Thoracic aorta (tissue), 2 donors: ENCODE data around the gene FAM167B. TPM values are rescaled to one million over a fixed set of nuclear protein-coding genes. Genes with fewer than 3 reads are reported as not detected.
A peak's percentile ranks its signal among the peaks of the same experiment; 100 is the strongest.
"Not testable (repeated sequence)": the region's sequence is repeated elsewhere in the genome, so short reads cannot be mapped to it uniquely, and the experiment has no call there.

ENCODE experiments used
- ATAC-seq: fragments of 150-250 bp; one replicate; pipeline ENCODE4 v1.8.0; 2017; ENCODE audit warnings: low read depth; ENCODE audit not compliant: insufficient number of reproducible peaks, low FRiP score
- DNase-seq: peaks from one replicate; pipeline ENCODE4 v3.0.0-alpha.2; 2020; ENCODE audit warnings: low spot score
- H3K27ac ChIP-seq, 2 donors: fragments of 200-600 bp; sonication (generic); 1 replicate in 1 of 2; 2 replicates in 1 of 2; pipeline ENCODE4 v1.5.1; 2016; ENCODE audit warnings: mild to moderate bottlenecking in 2 of 2, moderate library complexity in 2 of 2
- H3K27me3 ChIP-seq: fragments of 200-600 bp; sonication (generic); replicated peaks from 2 replicates; pipeline ENCODE4 v1.6.0; 2016; ENCODE audit warnings: mild to moderate bottlenecking; ENCODE audit not compliant: insufficient read depth
- H3K36me3 ChIP-seq: fragments of 200-600 bp; sonication (generic); one replicate; pipeline ENCODE4 v1.5.1; 2016
- H3K4me1 ChIP-seq, 2 donors: fragments of 200-600 bp; sonication (generic); 1 replicate in 1 of 2; 2 replicates in 1 of 2; pipeline versions ENCODE4 v1.5.1 to v1.6.0; 2016; ENCODE audit warnings: low read depth in 2 of 2, mild to moderate bottlenecking in 1 of 2; ENCODE audit not compliant: control insufficient read depth in 1 of 2
- H3K4me3 ChIP-seq: fragments of 200-600 bp; sonication (generic); 2 replicates; pipeline ENCODE4 v1.5.1; 2016; ENCODE audit warnings: mild to moderate bottlenecking
- H3K9me3 ChIP-seq: fragments of 200-600 bp; sonication (generic); 2 replicates; pipeline ENCODE4 v1.5.1; 2016
- CTCF ChIP-seq: fragments of 200-600 bp; sonication (generic); IDR thresholded peaks from one replicate; pipeline ENCODE4 v1.5.1; 2019; ENCODE audit warnings: antibody characterized with exemption
- total RNA-seq, 2 donors: library from RNA; depleted of rRNA; stranded (reverse); fragments of >200 nt; gene quantifications; one replicate each; pipeline versions ENCODE4 v1.1.0 to v1.2.3, GENCODE V29; 2016

Gene FAM167B
- total RNA-seq, 2 donors from 2014 or later: 0.78 to 6.1 TPM

GRCh38 chr1:32286763-32287162 is 39.7 kb downstream of the FAM167B start:
- no peaks in the 10 kb centered on the region for H3K4me1 ChIP-seq
- H3K9me3 ChIP-seq: no peaks in the 10 kb centered on the region
- H3K27me3 ChIP-seq: no peaks in the 10 kb centered on the region
- H3K4me3 ChIP-seq: no peak overlapping the region
- ATAC-seq (no peak), DNase-seq (no peak)
- no peak for TF ChIP-seq CTCF
- H3K27ac ChIP-seq: no peak overlapping the region
- H3K36me3 ChIP-seq: no peaks in the 10 kb centered on the region

- no peaks in the 10 kb centered on the region for H3K27me3 ChIP-seq
- H3K4me1 ChIP-seq: peaks cover 2 to 13% of the 10 kb centered on the region in 2 donors
- no peak for TF ChIP-seq CTCF
- DNase-seq: no peak
- H3K4me3 ChIP-seq: no peak overlapping the region
- ATAC-seq: no peak
- H3K27ac ChIP-seq: no peak overlapping the region
- no peaks in the 10 kb centered on the region for H3K36me3 ChIP-seq
- no peaks in the 10 kb centered on the region for H3K9me3 ChIP-seq
Observed at GRCh38 chr1:32289256-32289655, 42.2 kb downstream of the FAM167B start.

GRCh38 chr1:32291145-32291707 is 44.2 kb downstream of the FAM167B start:
- Histone ChIP-seq H3K27ac (peak overlapping the region; percentile 77), H3K4me3 (peak overlapping the region; percentile 92), H3K27me3 (no peaks in the 10 kb centered on the region), H3K36me3 (no peaks in the 10 kb centered on the region), H3K4me1 (peaks cover 2 to 13% of the 10 kb centered on the region in 2 donors), H3K9me3 (no peaks in the 10 kb centered on the region)
- no peak for ATAC-seq
- no peak for TF ChIP-seq CTCF
- DNase-seq: no peak

- H3K9me3 ChIP-seq: no peaks in the 10 kb centered on the region
- TF ChIP-seq CTCF: no peak
- no peaks in the 10 kb centered on the region for H3K36me3 ChIP-seq
- H3K27ac ChIP-seq: peak within 1 kb of the TSS; percentile 77
- H3K4me3 ChIP-seq: peak within 1 kb of the TSS; percentile 92
- H3K27me3 ChIP-seq: no peaks in the 10 kb centered on the region
- ATAC-seq (peak; percentile 94), DNase-seq (peak; percentile 86)
- peaks cover 2 to 13% of the 10 kb centered on the region in 2 donors for H3K4me1 ChIP-seq
Observed at GRCh38 chr1:32291708-32292538, 44.9 kb downstream of the FAM167B start, which contains the start of gene HDAC1. HDAC1 (plus strand) TSS chr1:32292083; CDS start chr1:32292170, 87 bp downstream.

- H3K27ac ChIP-seq, ATAC-seq, DNase-seq, H3K4me3 ChIP-seq, H3K4me1 ChIP-seq, H3K9me3 ChIP-seq, H3K36me3 ChIP-seq, H3K27me3 ChIP-seq: not testable (repeated sequence)
Observed at GRCh38 chr1:32298211-32298610, 51.2 kb downstream of the FAM167B start.

Other genes starting within 250 kb of the FAM167B start
- gene KHDRBS1, start 233.4 kb upstream of the FAM167B start, total RNA-seq: 10 to 100 TPM; 45.5 to 82.6 TPM
- 1 to 10 TPM; 5.1 to 5.8 TPM for gene TMEM39B, start 174.3 kb upstream of the FAM167B start, total RNA-seq
- gene KPNA6, start 139.2 kb upstream of the FAM167B start, total RNA-seq: 10 to 100 TPM; 30.6 to 53.3 TPM
- 10 to 100 TPM; 57.5 to 89.5 TPM for gene TXLNA, start 67.5 kb upstream of the FAM167B start, total RNA-seq
- gene CCDC28B, start 46.6 kb upstream of the FAM167B start, total RNA-seq: 1 to 10 TPM in 1 of 2 donors, not detected in 1; 2.0 TPM
- gene IQCC, start 41.6 kb upstream of the FAM167B start, total RNA-seq: 1 to 10 TPM in 1 of 2 donors, not detected in 1; 1.4 TPM
- gene DCDC2B, start 38.1 kb upstream of the FAM167B start, total RNA-seq: not detected
- gene TMEM234, start 24.9 kb upstream of the FAM167B start, total RNA-seq: 10 to 100 TPM in 1 of 2 donors, 1 to 10 TPM in 1; 9.5 to 20.0 TPM
- 100 to 1,000 TPM; 105 to 114 TPM for gene EIF3I, start 24.8 kb upstream of the FAM167B start, total RNA-seq
- 10 to 100 TPM in 1 of 2 donors, 1 to 10 TPM in 1; 4.1 to 10.5 TPM for gene LCK, start 4.0 kb downstream of the FAM167B start, total RNA-seq
- gene HDAC1, start 44.9 kb downstream of the FAM167B start, total RNA-seq: 10 to 100 TPM; 50.9 to 52.0 TPM
- gene MARCKSL1, start 89.0 kb downstream of the FAM167B start, total RNA-seq: 10 to 100 TPM in 1 of 2 donors, 1 to 10 TPM in 1; 3.7 to 10.9 TPM
- 10 to 100 TPM; 11.8 to 12.0 TPM for gene FAM229A, start 115.3 kb downstream of the FAM167B start, total RNA-seq
- 1 to 10 TPM; 1.1 to 2.3 TPM for gene TSSK3, start 115.3 kb downstream of the FAM167B start, total RNA-seq
- 10 to 100 TPM; 70.8 to 84.9 TPM for gene BSDC1, start 147.2 kb downstream of the FAM167B start, total RNA-seq
- gene ZBTB8B, start 217.8 kb downstream of the FAM167B start, total RNA-seq: not detected